ENCODE measurements around the gene RTF1. TPM values are rescaled to one million over a fixed set of nuclear protein-coding genes. Genes with fewer than 3 reads are reported as not detected.

Gene RTF1
- total RNA-seq, 4 donors from 2014 or later = 22.7 to 46.8 (median 24.3) TPM

DNA sequence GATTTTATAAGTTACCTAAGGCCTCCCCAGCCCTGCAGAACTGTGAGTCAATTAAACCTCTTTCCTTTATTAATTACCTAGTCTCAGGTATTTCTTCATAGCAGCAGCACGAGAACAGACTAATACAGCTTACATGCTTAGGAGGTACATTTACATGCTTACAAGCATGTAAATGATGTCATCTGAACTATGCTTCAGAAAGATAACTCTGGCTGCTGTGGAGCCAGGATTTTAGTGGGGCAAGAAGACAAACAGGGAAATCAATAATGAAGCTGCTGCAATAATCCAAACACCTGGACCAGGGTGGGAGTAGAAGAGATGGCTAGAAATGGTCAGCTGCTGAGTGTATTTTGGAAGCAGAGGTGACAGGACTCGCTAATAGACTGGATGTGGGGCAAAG, 24.2 kb upstream of the RTF1 start:
- no peaks in the 10 kb centered on the region for H3K27me3 ChIP-seq
- in situ Hi-C loops (cut with MboI; ENCODE audit: low sequenced_read_pairs in 4 of 4) (no loop called here), intact Hi-C loops (cut with DNase I; ENCODE audit: low total_unique reads) (no loop called here)
- no peaks in the 10 kb centered on the region for H3K4me1 ChIP-seq
- no peaks in the 10 kb centered on the region for H3K9me3 ChIP-seq
- DNase-seq = no peak
- no peak overlapping the region for H3K27ac ChIP-seq
- H3K4me3 ChIP-seq = no peak overlapping the region
- no peak for ATAC-seq
- H3K36me3 ChIP-seq = peaks cover 0 to 63% of the 10 kb centered on the region in 2 donors
- TF ChIP-seq, protein P1, sequence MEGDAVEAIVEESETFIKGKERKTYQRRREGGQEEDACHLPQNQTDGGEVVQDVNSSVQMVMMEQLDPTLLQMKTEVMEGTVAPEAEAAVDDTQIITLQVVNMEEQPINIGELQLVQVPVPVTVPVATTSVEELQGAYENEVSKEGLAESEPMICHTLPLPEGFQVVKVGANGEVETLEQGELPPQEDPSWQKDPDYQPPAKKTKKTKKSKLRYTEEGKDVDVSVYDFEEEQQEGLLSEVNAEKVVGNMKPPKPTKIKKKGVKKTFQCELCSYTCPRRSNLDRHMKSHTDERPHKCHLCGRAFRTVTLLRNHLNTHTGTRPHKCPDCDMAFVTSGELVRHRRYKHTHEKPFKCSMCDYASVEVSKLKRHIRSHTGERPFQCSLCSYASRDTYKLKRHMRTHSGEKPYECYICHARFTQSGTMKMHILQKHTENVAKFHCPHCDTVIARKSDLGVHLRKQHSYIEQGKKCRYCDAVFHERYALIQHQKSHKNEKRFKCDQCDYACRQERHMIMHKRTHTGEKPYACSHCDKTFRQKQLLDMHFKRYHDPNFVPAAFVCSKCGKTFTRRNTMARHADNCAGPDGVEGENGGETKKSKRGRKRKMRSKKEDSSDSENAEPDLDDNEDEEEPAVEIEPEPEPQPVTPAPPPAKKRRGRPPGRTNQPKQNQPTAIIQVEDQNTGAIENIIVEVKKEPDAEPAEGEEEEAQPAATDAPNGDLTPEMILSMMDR (IDR thresholded peaks at IDR 0.05 in 4 of 5, conservative IDR thresholded peaks at IDR 0.05 in 1 of 5) = no peak
- no peak for TF ChIP-seq POLR2A (IDR thresholded peaks at IDR 0.05)

DNA sequence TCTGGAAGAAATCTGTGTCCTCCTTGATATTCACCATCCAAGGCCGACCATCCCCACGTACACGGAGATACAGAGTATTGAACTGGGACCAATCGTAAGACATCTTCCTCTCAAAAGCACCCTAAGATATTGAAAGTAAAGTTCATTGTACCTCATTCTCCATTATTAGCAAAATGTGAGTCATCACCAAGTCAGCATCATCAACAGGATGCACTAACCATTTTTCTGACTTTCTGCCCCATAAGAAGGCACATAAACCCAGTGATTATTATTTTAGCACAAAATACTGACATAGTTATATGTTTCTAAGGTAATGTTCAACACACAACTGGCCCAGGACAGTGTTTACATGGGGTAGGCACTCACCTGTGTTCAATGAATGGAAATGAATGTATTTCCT, 22.0 kb upstream of the RTF1 start:
- Histone ChIP-seq H3K4me3 (no peak overlapping the region), H3K4me1 (no peaks in the 10 kb centered on the region), H3K9me3 (no peaks in the 10 kb centered on the region), H3K27me3 (no peaks in the 10 kb centered on the region), H3K27ac (no peak overlapping the region), H3K36me3 (peaks cover 0 to 48% of the 10 kb centered on the region in 2 donors)
- intact Hi-C loops (cut with DNase I; ENCODE audit: low total_unique reads) = no loop called here
- ATAC-seq = no peak
- in situ Hi-C loops (cut with MboI; ENCODE audit: low sequenced_read_pairs in 4 of 4) = no loop called here
- DNase-seq = no peak
- no peak for TF ChIP-seq POLR2A (IDR thresholded peaks at IDR 0.05)
- TF ChIP-seq, protein P1 (IDR thresholded peaks at IDR 0.05 in 4 of 5, conservative IDR thresholded peaks at IDR 0.05 in 1 of 5) = no peak

DNA sequence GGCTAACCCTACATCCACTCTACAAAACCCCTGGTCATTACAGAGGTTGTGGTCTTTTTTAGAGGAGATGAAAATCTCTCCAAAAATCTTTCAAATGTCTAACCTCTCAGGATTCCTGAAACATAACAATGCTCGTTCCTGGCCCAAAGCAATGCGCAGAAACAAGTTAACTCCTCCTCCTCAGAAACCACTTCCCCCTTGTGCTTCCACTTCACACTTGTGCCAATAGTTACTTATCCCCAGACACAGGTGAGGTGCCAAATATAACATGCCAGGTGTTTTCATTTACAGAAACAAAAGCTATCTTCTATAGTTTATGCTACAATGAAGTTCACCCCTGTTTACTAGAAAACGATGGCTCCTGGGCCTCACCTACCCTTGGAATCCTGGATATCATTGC, 20.8 kb upstream of the RTF1 start:
- no peak overlapping the region for H3K27ac ChIP-seq
- DNase-seq (no peak), ATAC-seq (no peak)
- no peak for TF ChIP-seq POLR2A (IDR thresholded peaks at IDR 0.05)
- TF ChIP-seq, protein P1 (IDR thresholded peaks at IDR 0.05 in 4 of 5, conservative IDR thresholded peaks at IDR 0.05 in 1 of 5) = no peak
- no peak overlapping the region for H3K4me3 ChIP-seq
- H3K9me3 ChIP-seq = no peaks in the 10 kb centered on the region
- in situ Hi-C loops (cut with MboI; ENCODE audit: low sequenced_read_pairs in 4 of 4) (no loop called here), intact Hi-C loops (cut with DNase I; ENCODE audit: low total_unique reads) (no loop called here)
- no peaks in the 10 kb centered on the region for H3K4me1 ChIP-seq
- peaks cover 0 to 39% of the 10 kb centered on the region in 2 donors for H3K36me3 ChIP-seq
- H3K27me3 ChIP-seq = no peaks in the 10 kb centered on the region

- peaks cover 0 to under 1% of the 10 kb centered on the region in 2 donors for H3K36me3 ChIP-seq
- H3K4me3 ChIP-seq = peak overlapping the region; percentile 81 to 98 (median 89)
- in situ Hi-C loops (cut with MboI; ENCODE audit: low sequenced_read_pairs in 4 of 4) = no loop called here
- peak overlapping the region; percentile 83 to 95 (median 92) for H3K27ac ChIP-seq
- TF ChIP-seq, protein P1 (IDR thresholded peaks at IDR 0.05 in 4 of 5, conservative IDR thresholded peaks at IDR 0.05 in 1 of 5) = no peak
- no peak for TF ChIP-seq POLR2A (IDR thresholded peaks at IDR 0.05)
- intact Hi-C loops (cut with DNase I; ENCODE audit: low total_unique reads) = loop anchor here (1.0 to 5.0 kb wide), 3 partner anchors 14 to 495 kb away; partner anchors contain the start of genes NUSAP1 and OIP5
- H3K4me1 ChIP-seq = peaks cover 9 to 20% of the 10 kb centered on the region in 2 donors
- no peaks in the 10 kb centered on the region for H3K27me3 ChIP-seq
- ATAC-seq = peak; percentile 28 to 32
- no peak for DNase-seq
- H3K9me3 ChIP-seq = no peaks in the 10 kb centered on the region
These were observed 15.0 kb upstream of the RTF1 start for GRCh38 chr15:41401904-41402267.

DNA sequence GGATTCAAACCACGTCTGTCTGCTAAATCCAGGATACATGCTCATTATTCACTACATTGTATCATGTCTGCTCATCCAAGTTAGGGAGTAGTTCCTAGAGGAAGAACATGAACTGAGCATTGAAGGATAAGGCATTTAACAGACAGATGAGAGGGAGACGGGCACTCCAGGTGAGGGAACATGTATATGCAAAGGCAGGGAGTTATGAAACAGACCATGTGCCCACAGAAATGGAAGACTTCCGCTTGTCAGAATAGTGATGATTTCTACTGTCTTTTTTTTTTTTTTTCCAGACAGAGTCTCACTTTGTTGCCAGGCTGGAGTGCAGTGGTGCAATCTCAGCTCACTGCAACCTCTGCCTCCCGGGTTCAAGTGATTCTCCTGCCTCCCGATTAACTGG, 9.6 kb upstream of the RTF1 start:
- TF ChIP-seq, protein P1 (IDR thresholded peaks at IDR 0.05 in 4 of 5, conservative IDR thresholded peaks at IDR 0.05 in 1 of 5) = no peak
- no peak for TF ChIP-seq POLR2A (IDR thresholded peaks at IDR 0.05)

More for the DNA sequence above, 9.6 kb upstream of the RTF1 start:
- Histone ChIP-seq H3K4me3 (no peak overlapping the region), H3K27ac (no peak overlapping the region), H3K4me1 (peaks cover 9 to 15% of the 10 kb centered on the region in 2 donors), H3K36me3 (no peaks in the 10 kb centered on the region), H3K27me3 (no peaks in the 10 kb centered on the region), H3K9me3 (no peaks in the 10 kb centered on the region)
- intact Hi-C loops (cut with DNase I; ENCODE audit: low total_unique reads) (no loop called here), in situ Hi-C loops (cut with MboI; ENCODE audit: low sequenced_read_pairs in 4 of 4) (no loop called here)
- ATAC-seq (no peak), DNase-seq (no peak)
